DND-41 (cell line): ENCODE results near the gene RNF144B.

Experiments
- EZH2 ChIP-seq: IDR thresholded peaks from 3 replicates; pipeline ENCODE4 v1.6.1; 2012; ENCODE audit warnings: borderline replicate concordance, low read depth, mild to moderate bottlenecking, moderate library complexity, low read length, inconsistent platforms; ENCODE audit not compliant: severe bottlenecking
- TF ChIP-seq, protein P1 (sequence below): IDR thresholded peaks from 2 replicates; pipeline ENCODE4 v1.5.1; 2012; ENCODE audit warnings: borderline replicate concordance, low read length, moderate library complexity, mild to moderate bottlenecking; ENCODE audit not compliant: poor library complexity, severe bottlenecking; ENCODE audit errors: extremely low read depth

DNA sequence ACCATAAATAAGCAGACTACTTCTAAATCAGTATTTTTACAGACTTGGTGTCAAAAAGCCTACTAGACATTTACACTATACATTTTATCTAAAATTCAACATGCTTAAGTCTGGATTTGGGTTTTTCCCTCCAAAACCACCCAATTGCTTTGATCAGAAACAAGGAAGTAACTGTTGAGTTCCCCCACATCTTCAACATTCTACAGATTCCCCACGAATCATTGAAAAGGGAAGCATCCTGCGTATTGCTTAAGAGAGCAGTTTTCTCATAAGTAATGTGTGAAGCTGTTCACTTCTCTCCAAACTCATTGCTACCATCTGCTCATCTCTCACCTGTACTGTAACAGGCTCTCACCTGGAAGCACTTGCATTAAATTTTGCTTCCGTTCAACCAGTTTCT is 36.4 kb upstream of the RNF144B start:
- TF ChIP-seq, protein P1, sequence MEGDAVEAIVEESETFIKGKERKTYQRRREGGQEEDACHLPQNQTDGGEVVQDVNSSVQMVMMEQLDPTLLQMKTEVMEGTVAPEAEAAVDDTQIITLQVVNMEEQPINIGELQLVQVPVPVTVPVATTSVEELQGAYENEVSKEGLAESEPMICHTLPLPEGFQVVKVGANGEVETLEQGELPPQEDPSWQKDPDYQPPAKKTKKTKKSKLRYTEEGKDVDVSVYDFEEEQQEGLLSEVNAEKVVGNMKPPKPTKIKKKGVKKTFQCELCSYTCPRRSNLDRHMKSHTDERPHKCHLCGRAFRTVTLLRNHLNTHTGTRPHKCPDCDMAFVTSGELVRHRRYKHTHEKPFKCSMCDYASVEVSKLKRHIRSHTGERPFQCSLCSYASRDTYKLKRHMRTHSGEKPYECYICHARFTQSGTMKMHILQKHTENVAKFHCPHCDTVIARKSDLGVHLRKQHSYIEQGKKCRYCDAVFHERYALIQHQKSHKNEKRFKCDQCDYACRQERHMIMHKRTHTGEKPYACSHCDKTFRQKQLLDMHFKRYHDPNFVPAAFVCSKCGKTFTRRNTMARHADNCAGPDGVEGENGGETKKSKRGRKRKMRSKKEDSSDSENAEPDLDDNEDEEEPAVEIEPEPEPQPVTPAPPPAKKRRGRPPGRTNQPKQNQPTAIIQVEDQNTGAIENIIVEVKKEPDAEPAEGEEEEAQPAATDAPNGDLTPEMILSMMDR, result no peak
- no peak for TF ChIP-seq EZH2
